GM06990 (cell line): ENCODE results near the gene SLC25A26.
A peak's percentile ranks its signal among the peaks of the same experiment; 100 is the strongest.
"Not testable (repeated sequence)": the region's sequence is repeated elsewhere in the genome, so short reads cannot be mapped to it uniquely, and the experiment has no call there.

ENCODE experiments used
- DNase-seq: peaks from one replicate; pipeline ENCODE4 v3.0.0-alpha.2; 2011; ENCODE audit not compliant: insufficient read length; ENCODE audit errors: extremely low read depth
- H3K27me3 ChIP-seq: replicated peaks from 2 replicates; pipeline ENCODE4 v1.6.0; 2011; ENCODE audit warnings: low read length; ENCODE audit not compliant: control insufficient read depth, insufficient read depth
- H3K36me3 ChIP-seq: 2 replicates; pipeline ENCODE4 v1.5.1; 2011; ENCODE audit warnings: low read length; ENCODE audit not compliant: control insufficient read depth, insufficient read depth
- H3K4me3 ChIP-seq: replicated peaks from 2 replicates; pipeline ENCODE4 v1.5.1; 2011; ENCODE audit warnings: low read depth, mild to moderate bottlenecking, control low read depth, low read length
- TF ChIP-seq, protein P1 (sequence below): IDR thresholded peaks from 2 replicates; pipeline ENCODE4 v1.5.1; 2011; ENCODE audit warnings: low read length, control low read depth, mild to moderate bottlenecking, inconsistent platforms; ENCODE audit not compliant: insufficient read depth, poor library complexity, severe bottlenecking

Gene SLC25A26

DNA sequence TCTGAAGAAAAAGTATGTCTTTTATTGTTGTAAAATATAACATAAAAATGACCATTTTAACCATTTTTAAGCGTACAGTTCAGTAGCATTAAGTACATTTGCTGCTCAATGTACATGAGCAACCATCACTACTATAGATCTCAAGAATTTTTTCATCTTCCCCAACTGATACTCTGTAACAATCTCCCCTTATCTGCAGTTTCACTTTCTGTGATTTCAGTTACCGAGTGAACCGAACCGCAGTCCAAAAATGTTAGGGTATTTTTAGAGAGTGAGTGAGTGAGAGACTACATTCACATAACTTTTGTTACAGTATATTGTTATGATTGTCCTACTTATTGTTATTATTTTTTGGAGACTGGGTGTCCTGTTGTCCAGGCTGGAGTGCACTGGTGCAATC is 9.0 kb upstream of the SLC25A26 start:
- no peaks in the 10 kb centered on the region for H3K27me3 ChIP-seq
- H3K4me3 ChIP-seq, result no peak overlapping the region
- no peaks in the 10 kb centered on the region for H3K36me3 ChIP-seq
- TF ChIP-seq, protein P1, sequence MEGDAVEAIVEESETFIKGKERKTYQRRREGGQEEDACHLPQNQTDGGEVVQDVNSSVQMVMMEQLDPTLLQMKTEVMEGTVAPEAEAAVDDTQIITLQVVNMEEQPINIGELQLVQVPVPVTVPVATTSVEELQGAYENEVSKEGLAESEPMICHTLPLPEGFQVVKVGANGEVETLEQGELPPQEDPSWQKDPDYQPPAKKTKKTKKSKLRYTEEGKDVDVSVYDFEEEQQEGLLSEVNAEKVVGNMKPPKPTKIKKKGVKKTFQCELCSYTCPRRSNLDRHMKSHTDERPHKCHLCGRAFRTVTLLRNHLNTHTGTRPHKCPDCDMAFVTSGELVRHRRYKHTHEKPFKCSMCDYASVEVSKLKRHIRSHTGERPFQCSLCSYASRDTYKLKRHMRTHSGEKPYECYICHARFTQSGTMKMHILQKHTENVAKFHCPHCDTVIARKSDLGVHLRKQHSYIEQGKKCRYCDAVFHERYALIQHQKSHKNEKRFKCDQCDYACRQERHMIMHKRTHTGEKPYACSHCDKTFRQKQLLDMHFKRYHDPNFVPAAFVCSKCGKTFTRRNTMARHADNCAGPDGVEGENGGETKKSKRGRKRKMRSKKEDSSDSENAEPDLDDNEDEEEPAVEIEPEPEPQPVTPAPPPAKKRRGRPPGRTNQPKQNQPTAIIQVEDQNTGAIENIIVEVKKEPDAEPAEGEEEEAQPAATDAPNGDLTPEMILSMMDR, result no peak
- peak; percentile 9 for DNase-seq

DNA sequence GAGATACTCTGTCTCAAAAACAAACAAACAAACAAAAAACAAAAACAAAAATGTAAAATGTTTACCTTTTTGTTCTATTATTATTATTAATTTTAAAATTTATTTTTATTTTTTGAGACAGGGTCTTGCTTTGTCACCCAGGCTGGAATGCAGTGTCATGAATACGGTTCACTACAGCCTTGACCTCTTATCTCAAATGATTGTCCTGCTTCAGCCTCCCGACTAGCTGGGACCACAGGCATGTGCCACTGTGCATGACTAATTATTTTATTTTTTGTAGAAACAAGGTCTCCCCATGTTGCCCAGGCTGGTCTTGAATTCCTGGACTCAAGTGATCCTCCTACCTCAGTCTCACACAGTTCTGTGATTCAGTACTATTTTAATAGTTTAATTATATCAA is 5.7 kb upstream of the SLC25A26 start:
- TF ChIP-seq, protein P1, result no peak
- no peak for DNase-seq
- no peaks in the 10 kb centered on the region for H3K27me3 ChIP-seq
- H3K36me3 ChIP-seq, result no peaks in the 10 kb centered on the region
- no peak overlapping the region for H3K4me3 ChIP-seq

DNA sequence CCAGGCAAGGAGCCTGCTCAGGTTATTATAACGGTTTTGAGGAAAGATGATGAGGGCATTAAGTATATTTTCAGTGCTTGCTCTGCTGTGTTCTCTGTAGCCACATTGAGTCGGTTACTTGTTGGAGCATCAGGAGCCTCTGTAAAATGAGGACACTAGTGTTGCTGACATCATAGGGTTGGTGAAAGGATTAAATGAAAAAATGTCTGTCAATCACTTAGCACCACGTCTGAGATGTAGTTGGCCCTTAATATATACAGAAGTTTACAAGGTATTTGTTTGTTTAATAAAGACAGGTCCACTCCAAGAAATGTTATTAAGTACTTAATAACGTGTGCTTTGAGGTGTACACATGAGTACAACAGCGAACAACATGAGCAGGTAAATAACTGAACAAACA is 735 bp upstream of the SLC25A26 start:
- TF ChIP-seq, protein P1, result no peak
- Histone ChIP-seq H3K4me3 (peak overlapping the region; percentile 94), H3K27me3 (no peaks in the 10 kb centered on the region), H3K36me3 (no peaks in the 10 kb centered on the region; the same call in 1 of the 2 replicates)
- DNase-seq, result no peak

DNA sequence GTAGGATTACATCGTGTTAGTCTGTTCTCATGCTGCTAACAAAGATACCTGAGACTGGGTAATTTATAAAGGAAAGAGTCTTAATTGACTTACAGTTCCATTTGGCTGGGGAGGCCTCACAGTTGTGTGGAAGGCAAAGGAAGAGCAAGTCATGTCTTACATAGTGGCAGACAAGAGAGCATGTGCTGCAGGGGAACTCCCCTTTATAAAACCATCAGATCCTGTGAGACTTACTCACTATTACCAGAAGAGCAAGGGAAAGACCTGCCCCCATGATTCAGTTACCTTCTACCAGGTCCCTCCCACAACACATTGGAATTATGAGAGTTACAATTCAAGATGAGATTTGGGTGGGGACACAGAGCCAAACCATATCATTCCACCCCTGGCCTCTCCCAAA is 3.4 kb downstream of the SLC25A26 start:
- H3K27me3 ChIP-seq, result no peaks in the 10 kb centered on the region
- no peak overlapping the region for H3K4me3 ChIP-seq
- no peak for DNase-seq
- H3K36me3 ChIP-seq, result no peaks in the 10 kb centered on the region; the same call in 1 of the 2 replicates
- TF ChIP-seq, protein P1, result no peak

DNA sequence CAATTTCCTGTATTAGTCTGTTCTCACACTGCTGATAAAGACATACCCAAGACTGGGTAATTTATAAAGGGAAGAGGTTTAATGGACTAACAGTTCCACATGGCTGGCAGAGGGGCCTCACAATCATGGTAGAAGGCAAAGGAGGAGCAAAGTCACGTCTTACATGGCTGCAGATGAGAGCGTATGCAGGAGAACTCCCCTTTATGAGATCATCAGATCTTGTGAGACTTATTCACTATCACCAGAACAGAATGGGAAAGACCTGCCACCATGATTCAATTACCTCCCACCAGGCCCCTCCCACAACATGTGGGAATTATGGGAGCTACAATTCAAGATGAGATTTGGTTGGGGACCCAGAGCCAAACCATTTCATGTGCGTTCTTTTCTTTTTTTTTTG is 5.3 kb downstream of the SLC25A26 start:
- DNase-seq, H3K27me3 ChIP-seq, H3K4me3 ChIP-seq, H3K36me3 ChIP-seq: not testable (repeated sequence)

DNA sequence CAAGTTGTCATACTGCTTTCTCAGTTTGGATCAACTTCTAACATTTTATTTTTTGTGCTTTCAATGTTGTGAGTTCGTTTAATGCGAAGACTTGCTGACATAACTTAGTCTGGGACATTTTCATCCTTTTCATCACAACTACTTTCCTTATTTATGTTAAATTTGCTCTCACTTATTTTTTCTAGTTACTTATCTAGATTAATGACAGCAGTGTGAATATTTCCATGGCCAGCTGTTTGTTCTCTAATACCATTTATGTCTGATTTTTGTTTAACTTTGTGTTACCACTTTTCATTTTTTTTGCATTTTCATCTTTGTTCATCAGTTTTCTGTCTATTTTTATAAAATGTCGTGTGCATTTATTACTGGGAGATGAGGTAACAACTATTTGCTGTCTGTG is 6.2 kb downstream of the SLC25A26 start:
- TF ChIP-seq, protein P1, result no peak
- H3K36me3 ChIP-seq, result no peaks in the 10 kb centered on the region; the same call in 1 of the 2 replicates
- H3K27me3 ChIP-seq, result no peaks in the 10 kb centered on the region
- DNase-seq, result no peak
- H3K4me3 ChIP-seq, result no peak overlapping the region
